DMS79 (cell line): ENCODE data around the gene DIP2C.
"Not testable (repeated sequence)": the region's sequence is repeated elsewhere in the genome, so short reads cannot be mapped to it uniquely, and the experiment has no call there.

Experiments used
- DNase-seq: peaks from one replicate; lab custom pipeline; 2025; lab: John Stamatoyannopoulos, UW

Gene DIP2C, protein sequence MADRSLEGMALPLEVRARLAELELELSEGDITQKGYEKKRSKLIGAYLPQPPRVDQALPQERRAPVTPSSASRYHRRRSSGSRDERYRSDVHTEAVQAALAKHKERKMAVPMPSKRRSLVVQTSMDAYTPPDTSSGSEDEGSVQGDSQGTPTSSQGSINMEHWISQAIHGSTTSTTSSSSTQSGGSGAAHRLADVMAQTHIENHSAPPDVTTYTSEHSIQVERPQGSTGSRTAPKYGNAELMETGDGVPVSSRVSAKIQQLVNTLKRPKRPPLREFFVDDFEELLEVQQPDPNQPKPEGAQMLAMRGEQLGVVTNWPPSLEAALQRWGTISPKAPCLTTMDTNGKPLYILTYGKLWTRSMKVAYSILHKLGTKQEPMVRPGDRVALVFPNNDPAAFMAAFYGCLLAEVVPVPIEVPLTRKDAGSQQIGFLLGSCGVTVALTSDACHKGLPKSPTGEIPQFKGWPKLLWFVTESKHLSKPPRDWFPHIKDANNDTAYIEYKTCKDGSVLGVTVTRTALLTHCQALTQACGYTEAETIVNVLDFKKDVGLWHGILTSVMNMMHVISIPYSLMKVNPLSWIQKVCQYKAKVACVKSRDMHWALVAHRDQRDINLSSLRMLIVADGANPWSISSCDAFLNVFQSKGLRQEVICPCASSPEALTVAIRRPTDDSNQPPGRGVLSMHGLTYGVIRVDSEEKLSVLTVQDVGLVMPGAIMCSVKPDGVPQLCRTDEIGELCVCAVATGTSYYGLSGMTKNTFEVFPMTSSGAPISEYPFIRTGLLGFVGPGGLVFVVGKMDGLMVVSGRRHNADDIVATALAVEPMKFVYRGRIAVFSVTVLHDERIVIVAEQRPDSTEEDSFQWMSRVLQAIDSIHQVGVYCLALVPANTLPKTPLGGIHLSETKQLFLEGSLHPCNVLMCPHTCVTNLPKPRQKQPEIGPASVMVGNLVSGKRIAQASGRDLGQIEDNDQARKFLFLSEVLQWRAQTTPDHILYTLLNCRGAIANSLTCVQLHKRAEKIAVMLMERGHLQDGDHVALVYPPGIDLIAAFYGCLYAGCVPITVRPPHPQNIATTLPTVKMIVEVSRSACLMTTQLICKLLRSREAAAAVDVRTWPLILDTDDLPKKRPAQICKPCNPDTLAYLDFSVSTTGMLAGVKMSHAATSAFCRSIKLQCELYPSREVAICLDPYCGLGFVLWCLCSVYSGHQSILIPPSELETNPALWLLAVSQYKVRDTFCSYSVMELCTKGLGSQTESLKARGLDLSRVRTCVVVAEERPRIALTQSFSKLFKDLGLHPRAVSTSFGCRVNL (N-terminal part only)

DNA sequence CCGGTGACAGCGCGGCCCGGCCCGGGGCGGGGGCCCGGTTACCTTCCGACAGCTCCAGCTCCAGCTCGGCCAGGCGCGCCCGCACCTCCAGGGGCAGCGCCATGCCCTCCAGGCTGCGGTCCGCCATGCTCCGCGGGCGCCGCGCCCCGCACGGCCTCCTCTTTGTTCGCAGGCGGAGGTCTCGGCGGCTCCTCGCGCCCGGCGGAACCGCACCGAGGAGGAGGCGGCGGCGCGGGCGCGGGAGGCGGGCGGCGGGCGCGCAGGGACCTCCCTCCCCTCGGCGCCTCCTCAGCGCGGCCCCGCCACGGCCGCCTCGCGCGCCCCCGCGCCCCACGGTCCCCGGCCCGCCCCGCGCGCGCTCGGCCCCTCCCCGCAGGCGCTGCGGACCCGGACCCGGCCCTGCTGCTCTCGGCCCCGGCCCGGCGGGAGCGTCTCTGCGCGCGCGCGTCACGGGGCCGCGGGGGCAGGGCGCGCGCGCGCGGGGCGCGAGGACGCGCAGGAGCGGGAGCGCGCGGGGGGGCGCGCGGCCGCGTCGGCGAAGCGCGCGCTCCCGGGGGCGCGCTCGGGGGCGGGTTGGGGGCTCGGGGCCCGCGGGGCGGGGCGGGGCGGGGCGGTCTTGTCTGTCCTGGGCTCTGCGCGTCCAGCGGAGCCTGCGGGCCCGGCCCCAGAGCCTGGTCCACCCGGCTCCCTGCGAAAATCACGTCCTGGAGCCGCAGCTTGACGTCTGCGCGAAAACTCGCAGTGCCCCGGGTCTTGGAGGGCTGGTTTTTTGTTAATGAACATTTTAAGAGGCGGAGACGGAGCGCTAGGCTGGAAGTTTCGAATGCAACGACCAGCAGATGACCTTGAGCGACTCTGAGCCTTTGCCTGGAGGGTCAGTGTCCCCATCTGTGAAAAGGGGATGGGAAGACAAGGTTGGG lies at the start of gene DIP2C:
Gene DIP2C (minus strand): TSS at position 217 of the 920 bp plus-strand sequence. CDS start 90 bp downstream, at position 127.
- no peak for DNase-seq

DNA sequence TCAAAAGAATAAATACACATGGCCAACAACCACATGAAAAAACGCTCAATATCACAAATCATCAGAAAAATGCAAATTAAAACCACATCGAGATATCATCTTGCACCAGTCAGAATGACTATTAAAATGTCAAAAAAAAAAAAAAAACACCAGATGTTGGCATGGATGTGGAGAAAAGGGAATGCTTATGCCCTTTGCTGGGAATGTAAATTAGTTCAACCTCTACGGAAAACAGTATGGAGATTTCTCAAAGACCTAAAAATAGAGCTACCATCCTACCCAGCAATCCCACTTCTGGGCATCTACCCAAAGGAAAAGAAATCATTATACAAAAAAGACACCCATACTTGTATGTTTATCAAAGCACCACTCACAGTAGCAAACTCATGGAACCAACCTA lies 45.0 kb upstream of the DIP2C start:
- DNase-seq, result no peak

DNA sequence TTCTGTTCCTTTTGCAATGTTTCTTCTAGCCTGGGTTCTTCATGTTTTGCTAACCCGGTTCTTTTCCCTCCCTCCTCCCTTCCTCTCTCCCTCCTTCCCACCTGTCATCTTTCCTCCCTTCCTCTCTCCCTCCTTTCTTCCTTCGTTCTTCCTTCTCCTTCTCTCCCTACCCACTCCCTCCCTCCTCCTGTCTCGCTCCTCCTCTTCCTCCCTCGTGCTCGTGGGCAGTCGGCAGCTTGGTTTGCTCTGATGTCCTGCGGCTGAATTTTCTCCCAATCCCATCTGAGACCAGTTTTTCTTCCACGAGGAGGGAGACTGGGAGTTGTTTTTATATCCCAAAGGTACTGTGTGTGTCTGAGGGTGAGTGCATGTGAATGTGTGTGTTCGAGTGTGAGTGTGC lies 43.6 kb upstream of the DIP2C start:
- no peak for DNase-seq

DNA sequence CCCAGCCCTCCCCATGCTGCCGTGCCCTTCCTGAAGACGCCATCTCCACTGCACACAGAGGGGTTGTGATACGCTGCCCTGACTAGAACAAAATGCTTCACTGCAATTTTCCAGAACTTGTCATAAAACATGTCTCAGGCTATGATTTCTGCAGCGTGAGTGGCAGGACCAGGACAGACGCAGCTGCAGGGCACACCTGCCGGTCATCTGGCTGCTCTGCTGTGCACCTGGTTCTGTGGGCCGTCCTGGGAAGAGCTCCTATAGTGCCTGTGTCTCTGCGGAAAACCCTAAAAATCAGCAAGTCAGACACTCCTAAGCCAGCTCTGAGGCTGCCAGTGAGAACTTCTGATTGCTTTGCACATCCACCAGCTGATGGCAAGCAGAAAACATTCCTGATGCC lies 39.7 kb upstream of the DIP2C start:
- no peak for DNase-seq

DNA sequence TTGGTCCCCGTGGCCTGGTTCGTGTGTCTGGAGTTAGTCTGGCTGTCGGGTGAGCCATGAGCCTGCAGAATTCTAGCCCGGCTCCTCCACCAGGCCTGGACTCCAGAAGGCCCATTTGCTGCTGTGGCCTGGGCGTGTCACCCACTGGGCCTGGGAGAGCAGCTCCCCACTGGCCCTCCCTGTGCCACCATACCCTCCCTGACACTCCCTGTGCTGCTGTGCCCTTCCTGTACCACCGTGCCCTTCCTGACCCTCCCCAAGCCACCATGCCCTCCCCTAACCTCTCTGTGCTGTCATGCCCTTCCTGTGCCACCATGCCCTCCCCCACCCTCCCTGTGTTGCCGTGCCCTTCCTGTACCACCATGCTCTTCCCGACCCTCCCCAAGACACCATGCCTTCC lies 39.1 kb upstream of the DIP2C start:
- DNase-seq, result no peak

DNA sequence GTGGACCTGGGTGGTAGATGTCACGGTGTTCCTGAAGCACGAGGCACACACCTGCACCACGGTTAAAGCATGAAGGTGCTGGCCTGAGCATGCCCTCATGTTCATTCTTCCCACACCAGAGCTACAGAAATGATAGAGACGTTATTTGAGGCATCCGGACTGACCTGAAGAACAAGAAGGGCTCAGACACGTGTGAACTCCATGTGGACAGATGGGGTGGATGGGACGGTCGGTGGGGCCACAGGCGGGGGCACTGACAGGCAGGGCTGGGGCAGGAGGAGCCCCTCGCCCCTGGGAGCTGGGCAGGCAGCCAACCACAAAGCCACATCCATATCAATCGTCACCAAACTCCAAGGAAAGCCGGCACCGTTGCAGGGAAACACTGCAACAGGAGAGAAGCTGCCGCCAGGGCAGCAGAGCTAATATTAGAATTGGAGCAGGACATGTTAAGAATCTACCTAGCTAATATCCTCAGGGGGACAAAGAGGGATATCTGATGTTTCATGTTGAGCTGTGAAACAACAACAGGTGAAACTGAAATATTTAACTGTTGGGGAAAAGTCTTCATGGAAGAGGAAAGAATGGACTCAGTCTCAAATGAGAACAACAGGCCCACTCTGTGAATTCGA lies 37.8 kb upstream of the DIP2C start:
- DNase-seq, result no peak

DNA sequence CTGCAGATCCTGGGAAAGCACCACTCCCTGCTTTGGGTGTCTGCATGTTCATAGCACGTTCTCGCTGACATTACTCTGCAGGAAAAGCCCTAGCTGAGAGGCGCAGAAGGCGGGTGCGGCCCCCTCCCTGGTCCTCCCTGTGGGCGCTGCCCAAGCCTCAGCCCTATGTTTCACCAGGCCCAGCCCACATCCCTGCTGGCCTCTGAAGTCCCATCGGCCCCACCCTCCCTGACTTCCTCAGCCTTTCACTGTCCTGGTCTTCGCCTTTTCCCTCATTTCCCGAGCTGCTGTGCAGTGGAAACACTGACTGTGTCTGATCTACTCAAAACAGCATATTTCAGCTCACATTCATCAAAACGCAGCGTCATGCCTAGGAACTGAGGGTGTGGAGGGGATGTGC lies 36.3 kb upstream of the DIP2C start:
- no peak for DNase-seq

DNA sequence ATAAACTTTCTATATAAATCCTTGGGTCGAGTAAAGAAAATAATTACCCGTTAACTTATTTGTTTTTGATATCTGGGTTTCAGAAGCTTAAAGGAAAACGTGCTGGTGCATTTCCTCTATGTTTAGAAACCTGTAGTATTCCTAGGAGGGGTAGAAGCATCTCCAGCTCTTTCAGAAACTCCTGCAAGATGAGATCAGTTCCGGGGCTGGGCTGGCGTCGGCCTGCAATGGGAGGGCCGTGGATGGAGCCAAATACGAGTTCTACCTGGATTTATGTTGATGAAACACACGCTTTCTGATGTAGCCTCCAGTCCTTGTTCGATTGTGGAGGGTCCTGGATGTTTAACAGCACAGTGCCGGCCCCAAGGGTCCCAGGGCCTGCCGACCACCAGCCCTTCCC lies 35.8 kb upstream of the DIP2C start:
- no peak for DNase-seq

DNA sequence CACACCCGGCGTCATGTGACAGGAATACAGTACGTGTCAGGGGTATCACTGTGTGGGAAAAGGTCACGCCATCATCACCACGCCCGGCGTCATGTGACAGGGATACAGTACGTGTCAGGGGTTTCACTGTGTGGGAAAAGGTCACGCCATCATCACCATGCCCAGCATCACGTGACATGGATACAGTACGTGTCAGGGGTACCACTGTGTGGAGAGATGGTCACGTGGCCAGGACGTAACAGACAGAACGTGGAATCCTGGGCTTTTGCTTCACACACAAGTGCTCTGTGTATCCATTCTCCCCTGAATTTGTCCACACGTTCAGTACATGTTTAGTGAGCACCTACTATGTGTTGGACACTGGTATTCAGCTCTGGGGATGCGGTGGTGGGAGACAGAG lies 34.5 kb upstream of the DIP2C start:
- no peak for DNase-seq

DNA sequence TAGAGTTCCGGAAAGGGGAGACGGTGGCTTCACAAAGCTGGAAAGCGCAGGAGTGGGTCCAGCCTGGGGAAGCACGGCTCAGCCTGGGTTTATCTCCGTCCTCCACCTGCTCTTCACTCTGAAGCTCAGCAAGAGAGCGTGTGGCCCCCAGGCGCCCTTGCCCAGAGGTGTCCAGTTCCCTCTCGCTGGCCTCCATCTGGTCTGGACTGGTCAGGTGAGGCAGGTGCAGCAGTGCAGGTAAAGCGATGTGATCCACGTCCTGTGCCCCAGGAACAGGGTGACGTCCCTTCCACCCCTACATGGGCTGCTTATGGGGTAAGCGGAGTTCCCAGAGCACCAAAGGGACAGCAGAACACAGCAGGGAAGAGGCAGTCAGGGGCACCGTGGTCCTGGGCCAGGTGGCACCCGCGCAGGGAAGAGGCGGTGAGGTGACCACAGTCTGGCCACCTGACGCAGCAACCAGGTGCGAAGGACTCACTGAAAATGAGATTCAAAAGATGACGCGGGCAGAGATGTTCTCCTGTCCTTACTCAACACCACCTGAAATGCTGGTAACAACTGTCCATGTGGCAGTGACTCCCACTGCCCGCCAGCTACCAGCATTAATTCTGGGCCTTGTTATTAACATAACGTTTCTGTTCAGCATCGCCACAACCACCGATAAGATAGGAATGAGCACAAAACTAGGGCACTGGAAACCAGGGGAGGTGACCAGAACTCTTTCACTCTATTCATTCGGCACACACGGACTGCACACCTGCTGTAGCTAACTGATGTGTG lies 33.0 kb upstream of the DIP2C start:
- no peak for DNase-seq

DNA sequence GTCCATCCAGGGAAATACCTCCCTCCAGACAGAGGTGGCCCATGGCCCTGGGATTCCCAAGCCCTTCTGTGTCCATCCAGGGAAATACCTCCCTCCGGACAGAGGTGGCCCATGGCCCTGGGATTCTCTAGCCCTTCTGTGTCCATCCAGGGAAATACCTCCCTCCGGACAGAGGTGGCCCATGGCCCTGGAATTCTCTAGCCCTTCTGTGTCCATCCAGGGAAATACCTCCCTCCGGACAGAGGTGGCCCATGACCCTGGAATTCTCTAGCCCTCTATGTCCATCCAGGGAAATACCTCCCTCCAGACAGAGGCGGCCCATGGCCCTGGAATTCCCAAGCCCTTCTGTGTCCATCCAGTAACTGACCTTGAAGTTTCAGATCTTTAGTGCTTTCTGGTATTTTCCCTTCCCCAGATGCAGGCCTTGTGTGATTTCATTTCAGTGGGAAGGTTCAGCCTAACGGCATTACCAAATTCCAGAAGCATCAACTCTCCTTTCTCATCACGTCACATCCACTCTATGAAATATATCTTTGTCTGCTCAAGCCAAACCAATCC lies 28.8 kb upstream of the DIP2C start:
- DNase-seq, result no peak

DNA sequence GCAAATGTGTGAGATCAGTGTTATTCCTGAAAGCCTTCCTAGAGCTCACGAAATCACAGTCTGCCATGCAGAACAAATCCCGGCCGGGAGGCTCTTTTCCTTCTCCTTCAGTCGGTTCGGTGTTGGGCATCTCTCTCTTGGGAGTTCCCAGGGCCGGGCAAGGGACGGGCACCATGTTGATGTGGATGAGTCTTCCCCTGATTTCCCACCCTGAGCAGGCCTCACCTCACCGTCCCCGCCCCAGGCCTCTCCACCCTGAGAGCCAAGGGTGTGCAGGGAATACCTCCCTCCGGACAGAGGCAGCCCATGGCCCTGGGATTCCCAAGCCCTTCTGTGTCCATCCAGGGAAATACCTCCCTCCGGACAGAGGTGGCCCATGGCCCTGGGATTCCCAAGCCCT lies 28.0 kb upstream of the DIP2C start:
- no peak for DNase-seq

DNA sequence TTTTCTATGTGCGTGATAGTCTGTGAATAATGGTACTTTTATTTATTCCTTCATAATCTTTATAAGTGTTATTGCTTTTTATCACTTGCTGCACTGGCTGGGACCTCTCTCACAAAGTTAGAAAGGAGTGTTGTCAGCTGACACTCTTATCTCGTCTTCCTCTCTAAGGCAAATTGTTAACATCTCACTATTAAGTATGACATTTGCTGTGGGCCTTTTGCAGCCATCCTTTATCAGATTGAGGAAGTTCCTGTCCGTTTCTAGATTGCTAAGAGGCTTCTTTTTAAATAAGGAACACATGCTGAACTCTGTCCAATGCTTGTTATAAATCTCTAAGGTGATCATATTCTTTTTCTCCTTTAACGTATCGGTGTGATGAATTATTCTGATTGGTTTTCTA lies 27.4 kb upstream of the DIP2C start:
- no peak for DNase-seq

DNA sequence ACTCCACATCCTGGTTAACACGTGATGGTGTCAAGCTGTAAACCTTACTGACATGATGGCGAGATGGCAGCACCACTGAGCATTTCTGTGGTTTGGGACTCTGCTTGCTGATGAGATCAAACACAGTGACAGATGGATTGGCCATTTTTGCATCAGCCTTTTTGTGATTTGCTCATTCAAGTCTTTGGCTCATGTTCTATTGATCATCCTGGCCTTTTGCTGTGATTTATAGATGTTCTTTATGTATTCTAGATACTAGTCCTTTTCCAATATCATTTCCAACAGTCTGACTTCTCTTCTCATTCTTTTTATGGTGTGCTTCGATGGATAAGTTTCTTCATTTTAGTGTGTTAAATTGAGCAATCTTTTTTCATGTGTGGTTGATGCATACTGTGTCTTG lies 24.7 kb upstream of the DIP2C start:
- DNase-seq, result no peak

DNA sequence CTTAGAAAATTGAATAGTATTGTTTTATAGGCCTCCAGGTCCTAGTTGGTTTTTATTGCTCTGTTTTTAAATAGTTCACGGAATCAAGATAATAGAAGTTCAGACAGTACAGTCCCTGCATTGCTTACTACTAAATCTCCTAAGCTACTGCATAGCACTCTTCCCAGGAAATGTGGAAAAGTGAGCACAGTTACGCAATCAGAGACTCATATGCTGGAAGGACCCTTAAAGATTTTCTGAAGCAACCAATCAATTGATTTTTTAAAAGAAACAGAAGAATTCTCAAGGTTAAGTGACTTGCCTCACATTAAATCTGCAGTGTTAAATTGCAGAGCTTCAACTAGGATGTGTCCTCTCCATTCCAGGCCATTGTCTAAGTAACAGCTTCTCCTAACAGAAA lies 23.1 kb upstream of the DIP2C start:
- DNase-seq, result no peak

DNA sequence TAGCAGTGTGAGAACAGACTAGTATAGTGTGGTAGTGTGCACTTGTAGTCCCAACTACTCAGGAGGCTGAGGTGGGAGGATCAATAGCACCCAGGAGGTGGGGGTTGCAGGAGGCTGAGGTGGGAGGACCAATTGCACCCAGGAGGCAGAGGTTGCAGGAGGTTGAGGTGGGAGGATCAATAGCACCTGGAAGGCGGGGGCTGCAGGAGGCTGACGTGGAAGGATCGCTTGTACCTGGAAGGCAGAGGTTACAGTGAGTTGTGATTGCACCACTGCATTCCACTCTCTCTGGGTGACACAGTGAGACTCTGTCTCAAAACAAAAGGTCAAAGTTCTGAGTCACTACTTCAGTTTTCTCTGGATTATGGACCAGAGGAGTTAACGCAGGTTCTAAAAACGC lies 22.6 kb upstream of the DIP2C start:
- no peak for DNase-seq

DNA sequence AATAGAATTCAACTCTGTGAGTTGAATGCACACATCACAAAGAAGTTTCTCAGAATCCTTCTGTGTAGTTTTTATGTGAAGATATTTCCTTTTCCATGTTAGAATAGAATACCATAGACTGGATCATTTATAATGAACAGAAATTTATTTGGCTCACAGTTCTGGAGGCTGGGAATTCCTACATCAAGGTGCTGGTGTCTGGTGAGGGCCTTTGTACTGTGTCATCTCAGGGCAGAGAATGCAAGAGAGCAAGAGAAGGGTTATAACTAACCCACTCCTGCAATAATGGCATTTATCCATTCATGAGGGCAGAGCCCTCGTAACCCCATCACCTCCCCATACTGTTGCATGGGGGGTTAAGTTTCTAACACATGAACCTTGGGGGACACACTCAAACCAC lies 18.4 kb upstream of the DIP2C start:
- no peak for DNase-seq

DNA sequence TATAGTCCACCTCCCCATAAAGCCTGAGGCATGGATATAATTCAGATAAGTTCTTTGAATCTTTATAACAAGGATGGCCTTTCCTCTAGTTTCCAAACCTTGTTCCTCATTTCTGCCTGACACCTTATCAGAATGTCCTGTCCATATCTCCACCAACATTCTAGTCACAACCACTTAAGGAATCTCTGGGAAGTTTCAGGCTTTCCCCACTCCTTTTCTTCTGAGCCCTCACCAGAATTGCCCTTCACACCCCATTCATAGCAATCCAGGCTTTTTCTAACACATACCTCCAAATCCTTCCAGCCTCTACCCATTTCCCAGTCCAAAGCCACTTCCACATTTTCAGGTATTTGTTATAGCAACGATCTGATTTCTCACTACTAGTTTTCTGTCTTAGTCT lies 18.0 kb upstream of the DIP2C start:
- DNase-seq, result no peak

DNA sequence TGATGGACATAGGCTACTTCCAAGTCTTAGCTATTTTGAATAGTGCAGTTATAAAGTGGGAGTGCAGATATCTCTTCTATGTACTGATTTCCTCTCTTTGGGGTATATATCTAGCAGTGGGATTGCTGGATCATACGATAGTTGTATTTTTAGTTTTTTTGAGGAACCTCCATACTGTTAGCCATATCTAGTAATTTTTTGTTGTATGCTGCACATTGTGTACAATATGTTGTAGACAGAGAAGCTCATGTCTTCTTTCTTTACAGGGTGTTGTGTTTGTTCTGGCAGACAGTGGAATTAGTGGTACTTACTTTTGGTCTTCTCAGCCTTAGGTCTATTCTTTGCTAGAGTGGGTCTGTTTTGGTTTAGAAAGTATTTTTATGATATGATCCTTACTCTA lies 13.7 kb upstream of the DIP2C start:
- DNase-seq, result no peak

DNA sequence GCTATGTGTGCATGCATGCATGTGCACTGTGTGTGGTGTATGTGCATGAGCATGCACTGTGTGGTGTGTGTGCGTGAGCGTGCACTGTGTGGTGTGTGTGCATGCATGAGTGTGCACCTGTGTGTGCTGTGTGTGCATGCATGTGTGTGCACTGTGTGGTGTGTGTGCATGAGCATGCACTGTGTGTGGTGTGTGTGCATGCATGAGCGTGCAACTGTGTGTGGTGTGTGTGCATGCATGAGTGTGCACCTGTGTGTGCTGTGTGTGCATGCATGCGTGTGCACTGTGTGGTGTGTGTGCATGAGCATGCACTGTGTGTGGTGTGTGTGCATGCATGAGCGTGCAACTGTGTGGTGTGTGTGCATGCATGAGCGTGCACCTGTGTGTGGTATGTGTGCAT lies 10.7 kb upstream of the DIP2C start:
- not testable (repeated sequence) for DNase-seq
